ENCODE data around the gene IRGQ. TPM values are rescaled to one million over a fixed set of nuclear protein-coding genes. Genes with fewer than 3 reads are reported as not detected.
"Not testable (repeated sequence)": the region's sequence is repeated elsewhere in the genome, so short reads cannot be mapped to it uniquely, and the experiment has no call there.

The IRGQ gene
- total RNA-seq, 1 experiment from 2014 or later, result 23.3 TPM

- intact Hi-C loops (cut with micrococcal nuclease; ENCODE audit: unreplicated experiment), result loop anchor here (10.0 kb wide), 1 partner anchor 155 kb away; no protein-coding TSS in a partner anchor
- H3K9me2 ChIP-seq (ENCODE audit: insufficient read depth), result no peaks in the 10 kb centered on the region
- H3K27me3 ChIP-seq (ENCODE audit: insufficient read depth, low read depth), result no peaks in the 10 kb centered on the region
- H3K4me1 ChIP-seq (replicated peaks; ENCODE audit: insufficient read depth), result 0 out of 2 replicates have a peak, but pooled peaks cover 5% of the 10 kb centered on the region
- 0 out of 2 replicates have a peak, but pooled peaks cover 7% of the 10 kb centered on the region for H3K36me3 ChIP-seq (ENCODE audit: low read depth)
- CTCF ChIA-PET, result no interaction called here
- H4K20me1 ChIP-seq (ENCODE audit: insufficient read depth), result peaks cover 10% of the 10 kb centered on the region
- BruUV-seq (replicated peaks), result no TSS peak
- peaks cover 10% of the 10 kb centered on the region; the same call in 1 of the 2 replicates for H3F3A ChIP-seq (ENCODE audit: insufficient read depth, low read depth)
- no peak overlapping the region for H3K4me2 ChIP-seq
- no peak overlapping the region for H3K4me3 ChIP-seq
- no peak for DNase-seq
- no peak for TF ChIP-seq CTCF (conservative IDR thresholded peaks at IDR 0.05)
- no peak for TF ChIP-seq EZH2 (IDR thresholded peaks at IDR 0.05; ENCODE audit: low read depth)
- H3K79me2 ChIP-seq (ENCODE audit: low read depth), result peaks cover 13% of the 10 kb centered on the region
- no peak overlapping the region for H2AFZ ChIP-seq
- POLR2A ChIA-PET (ENCODE audit: unreplicated experiment), result interaction anchor here (0.5 kb wide), 1 partner anchor 220 kb away, joined by 5 read pairs; no protein-coding TSS in a partner anchor
- H3K9me3 ChIP-seq (ENCODE audit: insufficient read depth, low read depth), result no peaks in the 10 kb centered on the region
- H3K27ac ChIP-seq, result no peak overlapping the region
Observed at GRCh38 chr19:43589678-43590077, 6.3 kb downstream of the IRGQ start.

GRCh38 chr19:43589277-43589676 lies 6.7 kb downstream of the IRGQ start:
- no TSS peak for BruUV-seq (replicated peaks)
- POLR2A ChIA-PET (ENCODE audit: unreplicated experiment), result interaction anchor here (0.5 kb wide), 1 partner anchor 220 kb away, joined by 5 read pairs; no protein-coding TSS in a partner anchor
- Histone ChIP-seq H3K79me2 (ENCODE audit: low read depth) (peaks cover 10% of the 10 kb centered on the region), H3K4me3 (no peak overlapping the region), H3K27ac (no peak overlapping the region), H2AFZ (no peak overlapping the region), H4K20me1 (ENCODE audit: insufficient read depth) (peaks cover 7% of the 10 kb centered on the region), H3K4me1 (replicated peaks; ENCODE audit: insufficient read depth) (0 out of 2 replicates have a peak, but pooled peaks cover 2% of the 10 kb centered on the region), H3F3A (ENCODE audit: insufficient read depth, low read depth) (peaks cover 13% of the 10 kb centered on the region; the same call in 1 of the 2 replicates), H3K9me3 (ENCODE audit: insufficient read depth, low read depth) (no peaks in the 10 kb centered on the region), H3K27me3 (ENCODE audit: insufficient read depth, low read depth) (no peaks in the 10 kb centered on the region), H3K36me3 (ENCODE audit: low read depth) (0 out of 2 replicates have a peak, but pooled peaks cover 7% of the 10 kb centered on the region), H3K9me2 (ENCODE audit: insufficient read depth) (no peaks in the 10 kb centered on the region), H3K4me2 (no peak overlapping the region)
- TF ChIP-seq CTCF (conservative IDR thresholded peaks at IDR 0.05) (no peak), EZH2 (IDR thresholded peaks at IDR 0.05; ENCODE audit: low read depth) (no peak)
- intact Hi-C loops (cut with micrococcal nuclease; ENCODE audit: unreplicated experiment), result no loop called here
- CTCF ChIA-PET, result no interaction called here
- DNase-seq, result no peak

GRCh38 chr19:43587029-43587428 lies 8.9 kb downstream of the IRGQ start:
- DNase-seq; H3K4me2 ChIP-seq; H3K9me2 ChIP-seq (ENCODE audit: insufficient read depth); H4K20me1 ChIP-seq (ENCODE audit: insufficient read depth); H3K79me2 ChIP-seq (ENCODE audit: low read depth); H3K4me3 ChIP-seq; CTCF ChIA-PET; H3K4me1 ChIP-seq (replicated peaks; ENCODE audit: insufficient read depth); H3K9me3 ChIP-seq (ENCODE audit: insufficient read depth, low read depth); BruUV-seq (replicated peaks); H3K36me3 ChIP-seq (ENCODE audit: low read depth); H3K27me3 ChIP-seq (ENCODE audit: insufficient read depth, low read depth); H2AFZ ChIP-seq; intact Hi-C loops (cut with micrococcal nuclease; ENCODE audit: unreplicated experiment); H3F3A ChIP-seq (ENCODE audit: insufficient read depth, low read depth); H3K27ac ChIP-seq: not testable (repeated sequence)
- POLR2A ChIA-PET (ENCODE audit: unreplicated experiment), result interaction anchor here (0.6 kb wide), 1 partner anchor 30 kb away, joined by 7 read pairs; no protein-coding TSS in a partner anchor

- no peak for TF ChIP-seq EZH2 (IDR thresholded peaks at IDR 0.05; ENCODE audit: low read depth)
- TF ChIP-seq CTCF (conservative IDR thresholded peaks at IDR 0.05), result no peak
- Histone ChIP-seq H3K27me3 (ENCODE audit: insufficient read depth, low read depth) (no peaks in the 10 kb centered on the region), H3F3A (ENCODE audit: insufficient read depth, low read depth) (0 out of 2 replicates have a peak, but pooled peaks cover 10% of the 10 kb centered on the region), H3K9me2 (ENCODE audit: insufficient read depth) (no peaks in the 10 kb centered on the region), H3K4me1 (replicated peaks; ENCODE audit: insufficient read depth) (no peaks in the 10 kb centered on the region), H3K27ac (no peak overlapping the region), H2AFZ (no peak overlapping the region), H4K20me1 (ENCODE audit: insufficient read depth) (no peaks in the 10 kb centered on the region), H3K4me2 (no peak overlapping the region), H3K4me3 (no peak overlapping the region), H3K9me3 (ENCODE audit: insufficient read depth, low read depth) (no peaks in the 10 kb centered on the region), H3K79me2 (ENCODE audit: low read depth) (no peaks in the 10 kb centered on the region), H3K36me3 (ENCODE audit: low read depth) (no peaks in the 10 kb centered on the region)
- BruUV-seq (replicated peaks), result no TSS peak
- ChIA-PET CTCF (interaction anchor here (0.6 kb wide), 1 partner anchor 31 kb away, joined by 3 read pairs; no protein-coding TSS in a partner anchor), POLR2A (ENCODE audit: unreplicated experiment) (no interaction called here)
- intact Hi-C loops (cut with micrococcal nuclease; ENCODE audit: unreplicated experiment), result no loop called here
- DNase-seq, result no peak
Observed at GRCh38 chr19:43586346-43586745, 9.6 kb downstream of the IRGQ start.

Data from PC-9 (cell line).